ENCODE measurements around the gene GSTT2B.
"Not testable (repeated sequence)": the region's sequence is repeated elsewhere in the genome, so short reads cannot be mapped to it uniquely, and the experiment has no call there.

The GSTT2B gene, protein sequence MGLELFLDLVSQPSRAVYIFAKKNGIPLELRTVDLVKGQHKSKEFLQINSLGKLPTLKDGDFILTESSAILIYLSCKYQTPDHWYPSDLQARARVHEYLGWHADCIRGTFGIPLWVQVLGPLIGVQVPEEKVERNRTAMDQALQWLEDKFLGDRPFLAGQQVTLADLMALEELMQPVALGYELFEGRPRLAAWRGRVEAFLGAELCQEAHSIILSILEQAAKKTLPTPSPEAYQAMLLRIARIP

DNA sequence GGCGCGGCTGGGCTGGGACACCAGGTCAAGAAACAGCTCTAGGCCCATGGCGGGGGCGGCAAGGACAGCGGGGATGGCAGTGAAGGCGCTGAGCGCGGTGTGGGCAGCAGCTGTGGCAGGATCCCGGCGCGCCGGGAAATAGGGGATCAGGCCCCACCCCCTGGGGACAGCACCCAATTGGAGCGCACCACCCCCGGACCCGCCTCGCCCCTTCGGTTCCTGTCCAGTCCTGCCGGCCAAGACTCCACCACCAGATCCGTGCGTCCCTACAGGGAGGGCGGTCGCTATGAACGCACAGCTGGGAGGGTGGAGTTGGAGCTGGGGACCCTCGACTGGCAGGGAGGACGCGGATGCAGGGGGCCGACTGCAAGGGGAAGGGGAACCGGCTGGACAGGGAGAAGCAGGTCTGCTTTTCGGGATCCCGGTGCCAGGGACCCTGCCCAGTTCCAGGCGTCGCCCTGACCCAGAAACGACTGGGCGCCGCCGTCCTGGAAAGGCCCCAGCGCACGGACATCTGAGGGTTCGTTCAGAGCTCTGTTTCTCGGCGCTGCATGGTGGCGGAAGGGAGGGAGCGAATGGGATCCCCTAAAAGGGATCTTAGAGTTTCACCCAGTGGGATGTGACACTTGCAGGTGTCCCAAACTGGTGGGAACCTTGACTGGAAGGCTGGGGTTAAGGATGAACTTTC is at the start of gene GSTT2B:
Gene GSTT2B (minus strand): TSS at position 112 of the 688 bp plus-strand sequence. CDS start 64 bp downstream, at position 48.
- not testable (repeated sequence) for DNase-seq

DNA sequence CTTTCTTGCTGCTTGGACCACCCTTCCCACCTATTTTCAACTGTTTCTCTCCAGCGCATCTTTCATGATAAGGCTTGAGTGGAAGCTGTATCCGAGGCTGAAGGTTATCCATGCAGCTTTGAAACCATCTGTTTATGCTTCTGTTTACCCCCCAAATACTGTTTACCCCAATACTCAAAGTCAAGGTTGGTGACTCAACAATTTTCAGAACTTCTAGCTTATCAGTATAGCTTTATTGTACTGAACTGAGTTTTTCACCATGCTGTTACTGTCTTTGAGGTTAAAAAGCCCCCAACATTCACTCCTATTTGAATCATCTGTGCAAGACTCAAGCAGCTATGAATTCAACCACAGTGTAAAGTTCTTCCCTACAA is 49.0 kb upstream of the GSTT2B start:
- no peak for DNase-seq

GRCh38 chr22:24009227-24010017 is 48.4 kb upstream of the GSTT2B start:
- no peak for DNase-seq

DNA sequence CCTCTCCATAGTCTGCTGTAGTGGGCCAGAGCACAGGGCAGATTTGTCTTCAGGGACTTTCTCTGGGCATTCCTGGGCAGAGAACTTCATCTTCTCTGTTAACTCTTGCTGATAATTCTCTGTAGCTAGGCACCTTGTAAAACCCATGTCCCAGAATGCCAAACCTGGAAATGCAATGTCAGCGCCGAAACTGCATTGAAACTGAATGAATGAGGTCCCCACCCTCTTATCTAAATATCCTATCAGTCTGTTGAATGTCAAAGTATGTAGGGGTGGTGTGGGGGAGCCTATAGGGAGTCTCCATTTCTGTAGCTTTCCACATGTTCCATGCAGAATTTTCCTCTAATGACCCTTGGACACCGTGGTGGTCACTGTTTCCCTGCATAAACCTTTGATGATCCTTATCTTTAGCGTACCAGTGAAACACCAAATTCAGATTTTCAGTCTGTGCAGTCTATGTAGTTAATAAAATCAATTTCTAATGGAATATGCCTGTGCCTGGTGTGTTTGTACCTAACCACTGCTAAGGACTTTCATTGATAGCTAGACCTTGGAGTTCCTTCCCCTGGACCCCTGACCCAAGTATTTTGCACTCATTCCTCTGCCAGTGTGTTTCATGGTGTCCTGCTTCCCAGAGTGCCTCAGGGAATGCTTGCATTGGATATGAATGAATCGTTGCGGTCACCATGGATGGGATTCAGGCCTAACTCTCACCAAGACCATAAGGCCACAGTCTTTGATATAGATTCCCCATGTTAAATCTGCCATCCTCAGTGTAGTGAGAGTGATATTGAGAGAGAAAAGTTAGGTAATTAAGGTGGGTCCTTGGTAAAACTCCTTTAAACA is 47.6 kb upstream of the GSTT2B start:
- DNase-seq: no peak

GRCh38 chr22:24008022-24008283 is 47.0 kb upstream of the GSTT2B start:
- no peak for DNase-seq

- DNase-seq: no peak
Measured at GRCh38 chr22:24007253-24008021, 46.4 kb upstream of the GSTT2B start.

- DNase-seq: no peak
Measured at GRCh38 chr22:24006914-24007214, 45.9 kb upstream of the GSTT2B start.

DNA sequence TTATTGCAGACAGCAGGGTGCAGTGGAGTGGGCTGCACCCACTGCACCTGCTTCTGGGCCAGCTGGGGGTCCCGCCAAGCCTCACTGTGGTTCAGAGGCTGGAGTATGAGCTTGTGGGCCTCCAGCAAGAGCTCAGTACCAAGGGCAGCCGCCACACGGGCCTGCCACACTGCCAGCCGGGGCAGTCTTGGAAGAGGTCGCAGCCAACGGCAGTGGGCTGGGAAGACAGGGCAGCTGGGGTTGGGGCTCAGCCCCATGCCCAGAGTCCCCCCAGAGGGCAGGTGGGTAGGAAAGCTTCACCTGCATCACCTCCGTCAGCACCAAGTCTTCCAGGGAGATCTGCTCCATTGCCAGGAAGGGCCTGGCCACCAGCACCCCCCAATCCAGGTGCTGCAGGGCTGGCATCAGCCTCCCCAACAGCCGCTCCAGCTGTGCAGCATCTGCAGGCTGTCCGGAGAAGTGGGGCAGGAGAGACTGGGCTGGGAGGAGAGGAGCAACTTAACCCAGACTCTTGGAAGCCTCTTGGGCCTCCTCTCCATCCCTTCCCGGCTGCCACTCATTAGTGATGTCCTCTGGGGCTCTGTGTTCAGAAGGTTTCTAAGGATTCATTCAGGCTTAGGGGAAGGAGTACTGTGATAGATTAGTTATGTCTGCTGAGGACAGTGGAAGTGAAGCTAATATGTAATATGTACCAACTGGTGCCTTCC is 45.4 kb upstream of the GSTT2B start:
- DNase-seq: no peak

DNA sequence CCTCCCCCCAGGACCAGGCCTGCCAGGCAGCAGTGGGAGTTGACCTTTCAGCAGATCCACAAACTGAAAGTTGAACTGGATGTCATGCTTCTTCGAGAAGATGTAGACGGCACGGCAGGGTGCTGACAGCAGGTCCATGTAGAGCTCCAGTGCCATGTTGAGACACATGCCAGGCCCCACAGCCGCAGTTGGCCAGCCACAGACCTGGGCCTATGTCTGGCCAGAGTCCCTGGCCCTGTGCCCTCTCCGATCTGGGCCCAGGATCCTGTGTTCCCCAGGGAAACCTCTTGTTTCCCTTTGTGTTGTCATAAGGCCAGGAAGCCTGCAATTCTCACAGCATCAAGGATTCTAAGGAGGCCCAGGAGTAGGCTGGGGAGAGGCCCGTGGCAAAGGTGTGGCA is 44.2 kb upstream of the GSTT2B start, which contains the start of gene GSTT4:
Gene GSTT4 (minus strand): TSS at position 253 of the 400 bp plus-strand sequence. CDS start 97 bp downstream, at position 156.
- DNase-seq: no peak

- no peak for DNase-seq
Measured at GRCh38 chr22:24003887-24004286, 42.9 kb upstream of the GSTT2B start.

DNA sequence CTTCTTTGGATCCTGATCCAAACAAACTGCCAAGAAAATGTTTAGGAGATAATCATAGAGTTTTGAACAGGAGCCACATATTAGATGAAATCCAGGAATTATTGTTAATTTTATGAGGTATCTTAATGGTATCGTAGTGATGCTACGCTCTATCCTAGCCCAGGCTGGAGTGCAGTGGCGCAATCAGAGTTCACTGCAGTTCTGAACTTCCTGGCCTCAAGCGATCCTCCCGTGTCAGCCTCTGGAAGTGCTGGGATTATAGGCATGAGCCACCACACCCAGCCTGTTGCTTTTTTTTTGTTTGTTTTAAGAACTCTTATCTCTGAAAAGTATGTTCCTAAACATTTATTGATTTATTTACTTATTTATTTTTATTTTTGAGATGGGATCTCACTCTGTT is 41.9 kb upstream of the GSTT2B start:
- DNase-seq: no peak

- no peak for DNase-seq
Measured at GRCh38 chr22:24002272-24002671, 41.3 kb upstream of the GSTT2B start.

DNA sequence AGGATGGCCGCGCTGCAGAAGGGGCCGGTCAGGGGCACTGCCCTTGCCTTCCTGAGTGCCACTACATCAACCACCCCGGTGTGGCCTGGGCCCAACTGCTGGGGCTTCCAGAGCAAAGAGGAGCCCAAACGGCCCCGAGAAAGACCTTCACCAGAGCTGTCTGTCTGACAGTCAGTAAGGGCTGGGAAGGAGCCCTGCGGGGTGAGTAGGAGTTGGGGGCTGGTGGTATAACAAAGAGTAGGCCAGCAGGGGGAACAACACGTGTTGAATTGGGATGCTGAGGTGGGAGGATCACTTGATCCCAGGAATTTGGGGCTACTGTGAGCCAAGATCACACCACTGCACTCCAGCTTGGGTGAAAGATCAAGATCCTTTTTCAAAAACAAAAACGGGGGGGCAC is 40.3 kb upstream of the GSTT2B start:
- no peak for DNase-seq

- DNase-seq: not testable (repeated sequence)
Measured at GRCh38 chr22:23999779-24000178, 38.8 kb upstream of the GSTT2B start.

GRCh38 chr22:23997092-23997491 is 36.1 kb upstream of the GSTT2B start:
- no peak for DNase-seq

DNA sequence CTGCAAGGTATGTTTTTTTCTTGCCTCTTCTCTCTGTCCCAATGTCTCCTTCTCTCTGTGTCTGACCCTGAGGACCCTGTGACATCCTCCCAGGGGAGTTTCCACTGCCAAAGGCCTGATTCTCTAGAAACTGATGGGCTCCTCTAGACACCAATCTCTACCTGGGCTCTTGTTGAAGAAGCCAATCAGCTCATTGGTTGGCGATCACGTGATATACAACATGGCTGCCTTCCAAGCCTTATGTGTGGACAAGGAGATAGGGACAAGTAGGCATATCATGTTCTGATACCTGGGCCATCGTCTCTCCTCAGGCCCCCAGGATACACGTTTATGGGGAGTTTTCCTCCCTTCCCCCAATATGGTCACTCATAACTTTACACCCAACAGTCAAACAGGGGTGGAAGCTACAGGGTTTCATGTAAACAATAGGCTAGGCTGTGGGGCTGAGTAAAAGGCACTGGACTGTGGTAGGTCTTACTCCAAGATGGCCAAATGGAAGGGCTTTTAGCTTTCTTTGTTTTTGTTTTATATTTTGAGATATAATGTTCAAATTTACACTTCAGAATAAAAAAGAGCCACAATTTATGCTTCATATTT is 32.7 kb upstream of the GSTT2B start:
- DNase-seq: not testable (repeated sequence)

DNA sequence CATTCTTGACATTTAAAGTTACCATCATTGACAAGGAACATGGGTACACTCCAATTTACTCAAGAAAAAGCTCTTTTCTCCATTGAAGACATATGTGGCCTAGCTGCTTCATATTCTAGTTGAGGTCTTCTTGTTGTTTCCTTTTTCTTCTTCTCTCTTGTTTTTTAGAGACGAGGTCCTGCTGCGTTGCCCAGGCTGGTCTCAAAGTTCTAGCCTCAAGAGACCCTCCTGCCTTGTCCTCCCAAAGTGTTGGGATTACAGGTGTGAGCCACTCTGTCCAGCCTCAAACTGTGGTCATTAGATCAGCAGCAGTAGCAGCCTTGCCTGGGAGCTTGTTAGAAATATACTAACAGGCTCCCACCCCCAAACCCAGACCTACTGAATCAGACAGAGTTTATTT is 32.1 kb upstream of the GSTT2B start:
- not testable (repeated sequence) for DNase-seq

DNA sequence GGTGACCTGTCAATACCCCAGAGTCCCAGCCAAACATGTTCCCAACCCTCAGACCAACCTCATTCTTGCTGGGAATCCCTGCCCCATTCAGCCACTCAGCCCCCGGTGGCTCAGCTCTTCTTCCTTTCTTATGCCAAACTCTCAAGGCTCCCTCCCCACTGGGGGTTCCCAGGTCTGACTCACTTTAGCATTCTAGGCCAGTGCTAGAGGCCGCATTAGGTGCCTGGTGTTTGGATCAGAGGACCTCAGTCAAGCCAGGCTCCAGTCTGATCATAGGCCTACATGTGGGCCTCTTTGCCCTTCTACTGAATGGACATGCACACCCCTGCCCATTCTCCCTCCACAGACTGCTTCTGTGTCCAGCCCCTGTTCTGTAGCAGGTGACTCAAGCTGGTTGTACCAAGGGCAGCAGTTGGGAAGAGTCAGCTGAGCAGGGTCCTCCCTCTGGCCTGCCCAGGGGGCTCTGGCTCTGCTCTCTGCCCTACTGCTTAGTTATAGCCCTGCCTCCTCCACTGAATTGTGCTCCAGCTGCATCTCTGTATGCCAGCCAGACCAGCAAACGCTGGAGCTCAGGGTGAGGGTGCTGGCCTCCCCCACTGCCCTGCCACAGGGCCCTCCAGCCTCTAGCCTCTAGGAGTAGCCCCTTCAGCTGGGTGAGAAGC is 28.7 kb upstream of the GSTT2B start:
- DNase-seq: not testable (repeated sequence)

DNA sequence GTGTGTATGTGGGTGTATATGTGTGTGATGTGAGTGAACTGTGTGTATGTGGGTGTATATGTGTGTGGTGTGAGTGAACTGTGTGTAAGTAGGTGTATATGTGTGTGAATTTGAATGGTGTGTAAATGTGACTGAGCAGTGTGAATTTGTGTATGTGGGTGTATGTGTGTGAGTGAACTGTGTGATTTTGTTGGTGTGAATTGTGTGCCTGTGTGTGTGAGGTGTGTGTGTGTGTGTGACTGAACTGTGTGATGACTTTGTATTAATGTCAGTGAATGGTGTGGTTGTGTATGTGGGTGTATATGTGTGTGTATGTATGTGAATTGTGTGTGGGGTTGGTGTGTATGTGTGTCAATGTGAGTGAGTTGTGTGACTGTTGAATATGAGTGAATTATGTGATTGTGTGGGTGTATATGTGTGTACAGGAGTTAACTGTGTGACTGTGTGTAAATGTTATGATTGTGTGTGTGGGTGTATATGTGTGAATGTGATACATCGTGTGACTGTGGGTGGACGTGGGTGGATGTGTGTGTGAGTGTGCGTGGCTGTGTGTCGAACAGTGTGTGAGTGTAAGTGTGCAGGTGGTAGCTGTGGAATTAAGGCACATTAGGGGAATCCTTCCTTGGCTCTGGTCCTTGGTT is 25.7 kb upstream of the GSTT2B start:
- not testable (repeated sequence) for DNase-seq

DNA sequence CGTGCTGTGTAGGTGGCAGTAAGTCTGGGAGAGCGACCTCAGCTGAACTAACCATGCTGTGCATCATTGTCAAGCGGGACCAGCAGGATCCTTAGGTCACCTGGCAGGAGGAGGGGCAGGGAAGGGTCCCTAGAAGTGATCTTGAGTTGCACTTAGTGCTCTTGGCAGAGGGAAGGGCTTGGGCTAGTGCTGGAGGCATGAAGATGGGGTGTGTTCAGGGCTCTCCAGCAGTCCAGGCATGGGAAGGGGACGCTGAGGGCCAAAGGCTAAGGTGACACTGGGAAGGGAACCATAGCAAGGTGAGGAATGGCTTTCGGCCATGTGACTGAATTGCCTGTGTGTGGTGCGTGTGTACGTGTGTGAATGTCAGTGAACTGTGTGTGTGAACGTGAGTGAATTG is 25.1 kb upstream of the GSTT2B start:
- not testable (repeated sequence) for DNase-seq
